HUES64 (cell line): ENCODE data around the gene MRM3. TPM values are rescaled to one million over a fixed set of nuclear protein-coding genes. Genes with fewer than 3 reads are reported as not detected.
A peak's percentile ranks its signal among the peaks of the same experiment; 100 is the strongest.

Source experiments
- H3K27ac ChIP-seq: 2 replicates; pipeline ENCODE4 v1.7.0; 2013; ENCODE audit warnings: low read depth, low read length, inconsistent platforms
- H3K27me3 ChIP-seq: 2 replicates; pipeline ENCODE4 v1.6.1; 2013; ENCODE audit warnings: mild to moderate bottlenecking, low read length; ENCODE audit not compliant: insufficient read depth
- H3K36me3 ChIP-seq: 2 replicates; pipeline ENCODE4 v1.6.1; 2013; ENCODE audit warnings: mild to moderate bottlenecking, low read length; ENCODE audit not compliant: insufficient read depth
- H3K4me1 ChIP-seq: 2 replicates; pipeline ENCODE4 v1.6.1; 2013; ENCODE audit warnings: mild to moderate bottlenecking, low read length, moderate library complexity; ENCODE audit not compliant: insufficient read depth
- H3K4me3 ChIP-seq: 2 replicates; pipeline ENCODE4 v1.5.1; 2013; ENCODE audit warnings: mild to moderate bottlenecking, low read length, moderate library complexity
- H3K9ac ChIP-seq: 2 replicates; pipeline ENCODE4 v1.6.1; 2013; ENCODE audit warnings: mild to moderate bottlenecking, low read depth, low read length
- H3K9me3 ChIP-seq: 2 replicates; pipeline ENCODE4 v1.6.1; 2013; ENCODE audit warnings: low read depth, low read length; ENCODE audit not compliant: insufficient read depth
- WGBS: fragments of 150-250, 120-280 bp; methylation state at CpG from one replicate; pipeline ENCODE4 v1.1.7; 2013; ENCODE audit warnings: missing lambda C conversion rate; 5-methylcytosine and 5-hydroxymethylcytosine counted together
- polyA plus RNA-seq, 2 experiments: library from polyadenylated mRNA; stranded (reverse); fragments of 50-300 nt; gene quantifications; one replicate each; pipeline ENCODE4 v1.2.3, GENCODE V29; 2013

The MRM3 gene
- polyA plus RNA-seq (2013, experiment 1 of 2): 17.9 TPM
- 16.2 TPM for polyA plus RNA-seq (2013, experiment 2 of 2)

GRCh38 chr17:781805-782731, at the start of gene MRM3, which contains the start of gene GLOD4:
MRM3 (plus strand) TSS chr17:782353; CDS start chr17:782379, 26 bp downstream.
GLOD4 (minus strand) TSS chr17:782280; CDS start chr17:782255, 25 bp downstream.
- Histone ChIP-seq H3K36me3 (peaks cover 42% of the 10 kb centered on the region), H3K9me3 (no peaks in the 10 kb centered on the region), H3K27me3 (no peaks in the 10 kb centered on the region), H3K9ac (peak within 1 kb of the TSS; percentile 92), H3K4me3 (peak within 1 kb of the TSS; percentile 94), H3K27ac (peak within 1 kb of the TSS; percentile 89), H3K4me1 (no peaks in the 10 kb centered on the region; the same call in 1 of the 2 replicates)
- under 1% methylated on average over 87 of the region's 87 CpGs for WGBS

GRCh38 chr17:732902-733720, 49.0 kb upstream of the MRM3 start:
- peak overlapping the region; percentile 92 for H3K9ac ChIP-seq
- WGBS: 10% methylated on average over 57 of the region's 57 CpGs

GRCh38 chr17:733743-734142, 48.4 kb upstream of the MRM3 start:
- Histone ChIP-seq H3K9me3 (no peaks in the 10 kb centered on the region), H3K36me3 (peaks cover 39% of the 10 kb centered on the region), H3K27me3 (peaks cover 3% of the 10 kb centered on the region; the same call in 1 of the 2 replicates), H3K4me3 (peak overlapping the region; percentile 74), H3K27ac (no peak overlapping the region), H3K9ac (peak overlapping the region; percentile 92; the same call in 1 of the 2 replicates), H3K4me1 (0 out of 2 replicates have a peak, but pooled peaks cover 7% of the 10 kb centered on the region)
- 88% methylated on average over 10 of the region's 10 CpGs for WGBS

More at GRCh38 chr17:732902-733720, 49.0 kb upstream of the MRM3 start:
- Histone ChIP-seq H3K27me3 (peaks cover 3% of the 10 kb centered on the region; the same call in 1 of the 2 replicates), H3K4me3 (peak overlapping the region; percentile 74), H3K9me3 (no peaks in the 10 kb centered on the region), H3K36me3 (peaks cover 33% of the 10 kb centered on the region), H3K4me1 (0 out of 2 replicates have a peak, but pooled peaks cover 7% of the 10 kb centered on the region), H3K27ac (peak overlapping the region; percentile 41; the same call in 1 of the 2 replicates)

GRCh38 chr17:737561-738113, 44.5 kb upstream of the MRM3 start:
- Histone ChIP-seq H3K36me3 (peaks cover 75% of the 10 kb centered on the region), H3K27ac (no peak overlapping the region), H3K4me3 (no peak overlapping the region), H3K9me3 (no peaks in the 10 kb centered on the region), H3K4me1 (0 out of 2 replicates have a peak, but pooled peaks cover 7% of the 10 kb centered on the region), H3K9ac (no peak overlapping the region), H3K27me3 (no peaks in the 10 kb centered on the region; the same call in 1 of the 2 replicates)
- 97% methylated on average over 13 of the region's 13 CpGs for WGBS

- no peaks in the 10 kb centered on the region for H3K4me1 ChIP-seq
- no peaks in the 10 kb centered on the region for H3K27me3 ChIP-seq
- H3K9me3 ChIP-seq: no peaks in the 10 kb centered on the region
- H3K27ac ChIP-seq: no peak overlapping the region
- peaks cover 90% of the 10 kb centered on the region for H3K36me3 ChIP-seq
- H3K4me3 ChIP-seq: no peak overlapping the region
- no peak overlapping the region for H3K9ac ChIP-seq
- 93% methylated on average over 18 of the region's 18 CpGs for WGBS
Measured at GRCh38 chr17:740240-741017, 41.7 kb upstream of the MRM3 start.

- H3K4me3 ChIP-seq: no peak overlapping the region
- H3K27ac ChIP-seq: no peak overlapping the region
- H3K36me3 ChIP-seq: peaks cover 95% of the 10 kb centered on the region
- H3K9me3 ChIP-seq: no peaks in the 10 kb centered on the region
- H3K27me3 ChIP-seq: no peaks in the 10 kb centered on the region
- no peak overlapping the region for H3K9ac ChIP-seq
- WGBS: 90% methylated on average over 11 of the region's 11 CpGs
- H3K4me1 ChIP-seq: no peaks in the 10 kb centered on the region
Measured at GRCh38 chr17:742147-742793, 39.9 kb upstream of the MRM3 start.

- H3K36me3 ChIP-seq: peaks cover 98% of the 10 kb centered on the region
- no peak overlapping the region for H3K9ac ChIP-seq
- WGBS: 92% methylated on average over 4 of the region's 4 CpGs
- H3K27me3 ChIP-seq: no peaks in the 10 kb centered on the region
- no peaks in the 10 kb centered on the region for H3K9me3 ChIP-seq
- H3K4me1 ChIP-seq: no peaks in the 10 kb centered on the region
- H3K27ac ChIP-seq: no peak overlapping the region
- no peak overlapping the region for H3K4me3 ChIP-seq
Measured at GRCh38 chr17:743139-743538, 39.0 kb upstream of the MRM3 start.

GRCh38 chr17:744937-745336, 37.2 kb upstream of the MRM3 start:
- no peak overlapping the region for H3K9ac ChIP-seq
- no peaks in the 10 kb centered on the region for H3K27me3 ChIP-seq
- H3K36me3 ChIP-seq: peaks cover 92% of the 10 kb centered on the region
- no peaks in the 10 kb centered on the region for H3K4me1 ChIP-seq
- 82% methylated on average over 9 of the region's 9 CpGs for WGBS
- no peak overlapping the region for H3K4me3 ChIP-seq
- peaks cover 8% of the 10 kb centered on the region; the same call in 1 of the 2 replicates for H3K9me3 ChIP-seq
- H3K27ac ChIP-seq: no peak overlapping the region

GRCh38 chr17:745406-745805, 36.7 kb upstream of the MRM3 start:
- H3K27ac ChIP-seq: no peak overlapping the region
- H3K36me3 ChIP-seq: peaks cover 91% of the 10 kb centered on the region
- H3K27me3 ChIP-seq: no peaks in the 10 kb centered on the region
- H3K4me3 ChIP-seq: no peak overlapping the region
- WGBS: 96% methylated on average over 11 of the region's 11 CpGs
- H3K9me3 ChIP-seq: peaks cover 8% of the 10 kb centered on the region; the same call in 1 of the 2 replicates
- H3K4me1 ChIP-seq: no peaks in the 10 kb centered on the region
- H3K9ac ChIP-seq: no peak overlapping the region

GRCh38 chr17:746181-746580, 36.0 kb upstream of the MRM3 start:
- H3K4me3 ChIP-seq: no peak overlapping the region
- 96% methylated on average over 9 of the region's 9 CpGs for WGBS
- no peaks in the 10 kb centered on the region for H3K27me3 ChIP-seq
- H3K27ac ChIP-seq: no peak overlapping the region
- H3K9me3 ChIP-seq: peaks cover 8% of the 10 kb centered on the region; the same call in 1 of the 2 replicates
- H3K9ac ChIP-seq: no peak overlapping the region
- H3K36me3 ChIP-seq: peaks cover 83% of the 10 kb centered on the region
- no peaks in the 10 kb centered on the region for H3K4me1 ChIP-seq
